Measurements from ENCODE around the gene TIMP4.

DNA sequence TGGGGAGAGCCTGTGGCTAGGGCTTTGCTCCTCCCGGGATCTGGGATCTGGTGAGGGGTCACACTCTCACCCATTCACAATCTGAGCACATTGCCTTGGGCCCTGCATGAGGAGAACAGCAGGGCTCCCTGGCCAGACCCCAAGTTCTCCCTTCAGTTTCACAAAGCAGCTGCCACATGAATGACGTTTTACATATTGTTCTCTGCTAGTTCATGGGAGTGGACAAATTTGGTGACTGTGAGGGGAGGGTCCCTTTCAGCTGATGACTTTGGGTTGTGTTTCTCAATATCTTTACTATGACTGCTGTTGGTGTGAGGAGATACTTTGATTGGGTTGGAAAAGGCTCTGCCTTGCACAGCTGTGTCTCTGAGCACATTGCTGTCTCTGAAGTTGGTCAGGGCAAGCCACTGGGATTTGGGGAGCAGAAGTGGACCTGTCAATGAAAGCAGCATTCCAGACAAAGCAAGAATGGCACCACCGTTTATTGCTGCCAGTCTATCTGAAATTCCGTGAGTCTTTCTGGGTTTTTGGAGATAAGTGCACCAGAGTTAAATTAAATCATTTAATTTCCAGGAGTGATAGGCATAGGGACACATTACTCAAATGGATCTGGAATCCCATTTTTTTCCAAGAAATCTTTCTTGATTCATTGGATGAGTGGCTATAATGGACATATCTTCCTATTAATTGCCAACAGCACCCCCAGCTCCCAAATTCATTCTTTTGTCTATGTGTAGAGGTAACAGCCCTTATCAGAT lies 10.3 kb downstream of the TIMP4 start:
- TF ChIP-seq, protein P1, sequence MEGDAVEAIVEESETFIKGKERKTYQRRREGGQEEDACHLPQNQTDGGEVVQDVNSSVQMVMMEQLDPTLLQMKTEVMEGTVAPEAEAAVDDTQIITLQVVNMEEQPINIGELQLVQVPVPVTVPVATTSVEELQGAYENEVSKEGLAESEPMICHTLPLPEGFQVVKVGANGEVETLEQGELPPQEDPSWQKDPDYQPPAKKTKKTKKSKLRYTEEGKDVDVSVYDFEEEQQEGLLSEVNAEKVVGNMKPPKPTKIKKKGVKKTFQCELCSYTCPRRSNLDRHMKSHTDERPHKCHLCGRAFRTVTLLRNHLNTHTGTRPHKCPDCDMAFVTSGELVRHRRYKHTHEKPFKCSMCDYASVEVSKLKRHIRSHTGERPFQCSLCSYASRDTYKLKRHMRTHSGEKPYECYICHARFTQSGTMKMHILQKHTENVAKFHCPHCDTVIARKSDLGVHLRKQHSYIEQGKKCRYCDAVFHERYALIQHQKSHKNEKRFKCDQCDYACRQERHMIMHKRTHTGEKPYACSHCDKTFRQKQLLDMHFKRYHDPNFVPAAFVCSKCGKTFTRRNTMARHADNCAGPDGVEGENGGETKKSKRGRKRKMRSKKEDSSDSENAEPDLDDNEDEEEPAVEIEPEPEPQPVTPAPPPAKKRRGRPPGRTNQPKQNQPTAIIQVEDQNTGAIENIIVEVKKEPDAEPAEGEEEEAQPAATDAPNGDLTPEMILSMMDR (IDR thresholded peaks at IDR 0.05): no peak
- peak in 1 of 2 donors; percentile 15 for TF ChIP-seq POLR2A (IDR thresholded peaks at IDR 0.05)
- TF ChIP-seq EP300 (IDR thresholded peaks at IDR 0.05): no peak
